Hematopoietic multipotent progenitor cell treated with erythropoietin and hydrocortisone succinate and interleukin-3 and kit ligand, for 6 days (in vitro differentiated cells): Measurements from ENCODE around the gene PGRMC2.
"Not testable (repeated sequence)": the region's sequence is repeated elsewhere in the genome, so short reads cannot be mapped to it uniquely, and the experiment has no call there.

Experiments used
- DNase-seq: peaks from one replicate; pipeline ENCODE4 v3.0.0-alpha.2; 2015

PGRMC2 gene

DNA sequence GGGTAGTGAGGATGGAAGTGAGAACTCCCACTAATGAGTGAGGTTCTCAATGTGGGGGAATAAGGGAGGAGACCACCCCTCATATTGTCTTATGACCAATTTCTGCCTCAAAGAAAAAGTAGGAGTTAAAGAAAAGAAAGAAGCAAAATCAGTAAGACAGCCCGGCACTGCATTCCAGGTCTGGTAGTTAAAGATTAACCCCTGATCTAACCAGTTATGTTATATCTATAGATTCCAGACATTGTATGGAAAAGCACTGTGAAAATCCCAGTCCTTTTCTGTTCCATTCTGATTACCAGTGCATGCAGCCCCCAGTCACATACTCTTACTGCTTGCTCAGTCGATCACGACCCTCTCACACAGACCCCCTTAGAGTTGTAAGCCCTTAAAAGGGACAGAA, 20.4 kb downstream of the PGRMC2 start:
- DNase-seq, result not testable (repeated sequence)

DNA sequence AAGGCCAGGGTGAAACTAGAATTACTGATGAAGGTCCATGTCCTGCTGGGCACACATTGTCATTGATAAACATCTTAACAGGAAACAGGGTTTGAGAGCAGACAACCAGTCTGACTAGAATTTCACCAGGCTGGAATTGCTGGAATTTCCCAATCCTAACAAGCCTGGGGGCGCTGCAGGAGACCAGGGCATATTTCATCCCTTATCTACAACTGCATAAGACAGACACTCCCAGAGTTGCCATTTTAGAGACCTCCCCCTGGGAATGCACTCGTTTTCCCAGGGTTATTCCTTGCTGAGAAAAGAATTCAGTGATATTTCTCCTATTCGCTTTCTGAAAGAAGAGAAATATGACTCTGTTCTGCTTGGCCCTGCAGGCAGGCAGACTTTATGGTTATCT, 22.1 kb downstream of the PGRMC2 start:
- DNase-seq, result not testable (repeated sequence)

DNA sequence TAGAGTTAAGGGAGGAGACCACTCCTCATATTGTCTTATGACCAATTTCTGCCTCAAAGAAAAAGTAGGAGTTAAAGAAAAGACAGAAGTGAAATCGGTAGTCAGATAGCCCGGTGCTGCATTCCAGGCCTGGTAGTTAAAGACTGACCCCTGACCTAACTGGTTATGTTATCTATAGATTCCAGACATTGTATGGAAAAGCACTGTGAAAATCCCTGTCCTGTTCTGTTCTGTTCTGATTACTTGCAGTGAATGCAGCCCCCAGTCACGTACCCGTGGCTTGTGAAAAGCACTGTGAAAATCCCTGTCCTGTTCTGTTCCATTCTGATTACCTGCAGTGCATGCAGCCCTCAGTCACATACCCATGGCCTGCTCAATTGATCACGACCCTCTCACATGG, 27.7 kb downstream of the PGRMC2 start:
- DNase-seq, result not testable (repeated sequence)

DNA sequence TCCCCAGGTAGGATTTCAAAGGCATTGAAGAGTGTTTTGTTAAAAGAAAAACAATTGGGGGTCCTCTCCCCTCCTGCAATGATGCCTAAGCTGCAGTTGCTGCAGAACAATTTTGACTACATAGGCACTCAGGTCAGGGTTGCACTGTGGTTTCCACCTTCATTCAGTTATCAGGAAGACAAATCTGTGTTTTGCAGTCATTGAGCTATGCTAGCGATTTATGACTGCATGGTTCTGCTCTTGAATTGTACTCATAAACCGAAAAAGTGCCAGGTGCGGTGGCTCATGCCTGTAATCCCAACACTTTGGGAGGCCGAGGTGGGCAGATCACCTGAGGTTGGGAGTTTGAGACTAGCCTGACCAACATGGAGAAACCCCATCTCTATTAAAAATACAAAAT, 29.4 kb downstream of the PGRMC2 start:
- DNase-seq, result not testable (repeated sequence)

DNA sequence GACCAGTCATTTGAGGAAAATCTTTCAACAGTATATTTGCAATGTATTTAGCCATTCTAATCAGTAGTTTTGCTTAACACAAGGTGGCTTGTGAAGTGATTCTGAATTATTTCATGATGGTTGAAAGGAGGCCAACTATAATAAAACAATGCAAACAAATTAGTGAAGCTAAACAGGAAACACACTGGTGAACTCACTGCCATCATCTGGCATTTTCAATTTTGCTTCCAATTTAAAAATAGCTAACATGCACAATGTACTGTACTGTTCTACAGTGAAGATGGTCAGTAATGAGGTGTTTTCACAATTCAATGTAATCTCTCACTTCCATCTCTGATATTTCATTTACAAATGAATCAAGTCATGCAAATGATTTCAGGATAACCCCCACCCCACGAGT, 31.1 kb downstream of the PGRMC2 start:
- no peak for DNase-seq

DNA sequence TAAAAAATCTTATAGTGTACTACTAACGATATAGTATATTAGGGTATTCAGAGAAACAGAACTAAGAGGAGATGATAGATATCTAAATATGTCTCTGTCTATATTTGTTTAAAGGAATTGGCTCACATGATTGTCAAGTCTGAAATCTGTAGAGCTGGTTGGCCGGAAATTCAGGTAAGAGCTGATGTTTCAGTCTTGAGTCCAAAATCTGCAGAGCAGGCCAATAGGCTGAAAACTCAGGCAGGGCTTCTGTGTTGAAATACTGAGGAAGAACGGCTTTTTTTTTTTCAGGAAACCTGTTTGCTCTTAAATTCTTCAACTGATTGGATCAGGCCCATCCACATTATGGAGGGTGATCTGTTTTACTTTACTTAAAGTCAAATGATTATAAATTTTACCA, 31.7 kb downstream of the PGRMC2 start:
- no peak for DNase-seq

DNA sequence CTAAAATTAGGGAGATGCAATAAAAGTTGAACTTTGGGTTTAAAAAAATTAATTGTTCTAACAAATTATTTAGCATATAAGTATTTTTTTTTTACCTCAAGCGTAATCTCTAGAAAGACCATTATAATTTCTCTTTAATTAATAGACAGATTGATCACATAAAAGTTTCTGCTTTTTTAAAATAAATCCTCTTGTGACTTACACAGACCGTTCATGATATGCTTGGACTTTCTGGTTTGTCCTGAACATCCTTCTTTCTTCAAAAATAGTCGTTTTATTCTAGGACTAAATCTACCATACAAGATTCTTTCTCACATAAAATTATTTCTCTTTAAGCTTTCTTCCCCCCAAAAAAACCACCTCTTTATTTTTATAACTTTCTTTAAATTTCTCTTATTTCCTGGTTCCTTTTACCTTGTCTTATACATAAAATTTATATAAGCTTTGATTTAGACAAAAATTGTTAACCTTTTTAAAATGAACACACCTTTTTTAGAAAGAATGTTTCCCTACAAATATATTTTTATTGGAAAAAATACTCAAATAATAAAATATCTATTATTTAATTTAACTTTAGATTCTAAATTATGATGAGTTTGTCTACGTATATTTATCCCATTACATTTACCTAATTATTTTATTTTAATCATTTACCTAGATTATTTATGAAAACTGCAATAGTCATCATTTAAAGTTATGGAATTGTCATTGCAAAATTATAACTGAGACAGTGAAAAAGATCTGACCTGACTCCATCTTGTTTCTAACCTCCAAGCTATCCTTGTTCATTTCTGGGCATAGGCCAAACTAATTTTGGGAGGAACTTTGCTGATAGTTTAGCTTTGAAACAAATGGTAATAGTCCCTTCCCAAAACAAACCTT, 37.6 kb downstream of the PGRMC2 start:
- DNase-seq, result no peak

DNA sequence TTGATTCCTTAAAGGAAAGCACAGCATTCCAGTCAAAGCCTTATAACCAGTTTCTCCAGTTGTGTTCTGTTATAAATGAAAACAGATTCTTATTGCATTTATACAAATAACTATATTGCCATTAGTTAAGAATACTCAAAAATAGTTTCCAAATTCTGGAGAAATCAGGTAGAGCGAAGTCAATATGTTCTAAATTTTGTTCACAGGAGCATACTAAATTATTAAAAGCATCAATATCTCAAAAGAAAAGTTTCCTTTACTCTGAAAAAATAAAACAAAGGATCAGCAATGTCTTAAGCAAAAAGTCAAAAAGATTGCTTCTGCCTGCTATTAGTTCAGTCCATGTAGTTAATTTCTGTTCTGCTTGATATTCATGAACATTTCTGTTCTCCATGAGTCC, 39.7 kb downstream of the PGRMC2 start:
- DNase-seq, result no peak

DNA sequence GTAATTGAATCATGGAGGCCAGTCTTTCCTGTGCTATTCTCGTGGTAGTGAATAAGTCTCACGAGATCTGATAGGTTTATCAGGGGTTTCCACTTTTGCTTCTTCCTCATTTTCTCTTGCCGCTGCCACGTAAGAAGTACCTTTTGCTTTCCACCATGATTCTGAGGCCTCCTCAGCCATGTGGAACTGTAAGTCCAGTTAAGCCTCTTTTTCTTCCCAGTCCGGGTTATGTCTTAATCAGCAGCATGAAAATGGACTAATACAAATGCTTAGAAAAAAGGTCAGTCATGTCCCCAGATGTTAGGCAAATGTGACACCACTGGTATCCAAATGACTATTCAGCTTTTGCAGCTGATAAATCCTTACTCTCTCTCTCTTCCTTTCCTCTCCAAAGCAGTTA, 42.2 kb downstream of the PGRMC2 start:
- DNase-seq, result not testable (repeated sequence)

DNA sequence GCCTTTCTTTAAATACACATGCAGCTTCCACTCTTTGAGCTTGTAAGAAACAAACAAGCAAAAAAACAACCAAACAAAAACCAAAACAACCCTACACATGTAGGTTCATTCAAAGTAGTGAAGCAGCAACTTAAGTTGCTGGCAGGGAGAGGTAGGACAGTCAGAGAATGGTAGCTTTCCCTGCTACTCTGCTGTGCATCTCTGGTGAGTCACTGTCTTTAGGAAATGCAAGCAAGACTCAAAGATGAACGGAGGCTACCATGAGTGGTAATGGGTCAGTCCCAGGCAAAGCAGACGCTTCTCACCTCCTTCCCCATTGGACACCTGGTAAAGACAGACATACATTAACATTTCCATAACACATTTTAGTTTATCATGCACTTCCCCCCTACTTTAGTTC, 43.2 kb downstream of the PGRMC2 start:
- no peak for DNase-seq

DNA sequence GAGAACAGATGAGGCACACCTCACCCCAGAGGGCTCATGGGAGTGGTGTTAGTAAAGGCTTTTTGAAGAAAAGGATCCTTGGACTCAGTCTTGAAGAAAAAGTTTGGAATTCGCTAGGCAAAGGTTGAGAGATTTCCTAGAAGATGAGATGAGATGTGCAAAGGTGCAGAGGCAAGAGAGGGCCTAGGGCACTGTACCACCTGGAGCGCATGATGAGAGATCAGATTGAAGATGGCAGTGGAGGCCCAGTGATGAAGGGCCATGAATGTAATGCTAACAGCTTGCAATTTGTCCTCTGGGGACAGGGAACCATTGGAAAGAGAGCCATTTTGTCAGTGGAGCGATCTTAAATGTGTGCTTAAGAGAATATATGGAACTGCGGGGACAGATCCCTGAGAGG, 45.0 kb downstream of the PGRMC2 start:
- no peak for DNase-seq

DNA sequence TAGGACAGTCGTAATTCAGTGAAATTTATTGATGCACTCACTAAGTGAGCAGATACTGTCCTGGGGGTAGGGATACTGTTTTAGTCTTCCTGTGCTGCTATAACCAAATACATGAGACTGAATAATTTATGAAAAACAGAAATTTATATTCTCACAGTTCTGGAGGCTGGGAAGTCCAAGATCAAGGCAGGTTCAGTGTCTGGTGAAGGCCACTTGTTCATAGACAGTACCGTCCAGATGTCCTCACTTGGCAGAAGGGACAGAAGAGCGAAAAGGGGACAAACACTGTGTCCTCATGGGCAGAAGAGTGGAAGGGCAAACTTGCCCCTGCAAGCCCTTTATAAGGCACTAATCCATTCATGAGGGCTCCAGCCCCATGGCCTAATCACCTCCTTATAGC, 45.6 kb downstream of the PGRMC2 start:
- DNase-seq, result no peak

DNA sequence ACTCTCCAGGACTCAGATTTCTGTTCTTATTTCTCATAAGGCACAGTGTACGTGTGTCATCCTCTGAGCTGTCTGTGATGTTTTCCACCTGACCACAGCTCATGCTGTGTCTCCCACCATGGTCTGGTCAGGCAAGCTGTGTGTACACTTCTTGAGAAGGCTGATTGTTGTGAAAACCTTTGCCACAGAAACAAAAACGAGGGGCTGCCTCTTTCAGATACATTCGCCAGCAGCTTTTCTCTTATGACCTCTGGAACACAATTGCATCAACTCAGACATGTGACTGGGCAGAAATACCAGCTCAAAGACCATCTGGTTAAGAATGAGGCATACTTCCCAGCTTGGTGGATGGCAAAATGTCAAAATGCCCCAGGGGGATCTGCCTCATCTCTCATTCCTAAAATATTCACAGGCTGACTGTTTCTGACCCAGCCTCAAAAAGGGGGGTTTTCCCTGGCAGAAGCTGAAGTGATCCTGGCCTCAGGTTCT, 46.1 kb downstream of the PGRMC2 start:
- no peak for DNase-seq

DNA sequence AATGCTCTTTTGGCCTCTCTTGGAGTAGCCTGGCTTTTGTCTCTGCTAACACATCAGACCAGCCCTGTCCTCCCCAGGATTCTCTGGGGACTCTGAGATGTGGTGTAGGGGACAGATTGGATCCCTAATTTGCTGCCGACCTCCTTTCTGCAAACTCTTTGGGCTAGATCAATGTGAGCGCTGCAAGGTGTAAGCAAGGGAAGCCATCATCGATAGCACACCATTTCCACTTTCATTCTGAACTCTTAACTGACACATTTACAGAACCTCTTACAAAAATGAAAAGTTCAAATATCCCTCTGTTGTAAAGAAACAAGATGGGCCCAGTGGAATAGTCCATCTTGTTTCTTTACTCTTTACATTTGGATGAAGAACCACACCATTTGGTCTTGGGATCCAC, 46.6 kb downstream of the PGRMC2 start:
- DNase-seq, result no peak

DNA sequence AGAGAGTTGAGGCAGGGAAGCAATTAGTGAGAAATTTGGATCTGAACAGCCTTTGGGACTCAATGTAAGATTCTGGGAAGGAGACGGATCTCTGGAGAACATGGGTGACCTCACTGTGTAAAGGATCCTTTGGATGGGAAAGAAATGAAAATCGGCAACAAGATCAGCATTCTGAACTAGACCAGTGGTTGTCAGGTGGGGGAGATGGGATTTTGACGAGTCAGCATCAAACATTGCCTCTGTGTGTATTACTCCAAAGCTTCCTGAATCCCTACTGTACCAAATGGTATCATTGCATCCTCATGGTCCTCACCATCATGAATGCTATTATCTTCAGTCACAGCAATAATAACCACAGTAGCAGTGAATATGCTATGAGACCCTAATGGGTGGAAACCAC, 52.8 kb downstream of the PGRMC2 start:
- no peak for DNase-seq

DNA sequence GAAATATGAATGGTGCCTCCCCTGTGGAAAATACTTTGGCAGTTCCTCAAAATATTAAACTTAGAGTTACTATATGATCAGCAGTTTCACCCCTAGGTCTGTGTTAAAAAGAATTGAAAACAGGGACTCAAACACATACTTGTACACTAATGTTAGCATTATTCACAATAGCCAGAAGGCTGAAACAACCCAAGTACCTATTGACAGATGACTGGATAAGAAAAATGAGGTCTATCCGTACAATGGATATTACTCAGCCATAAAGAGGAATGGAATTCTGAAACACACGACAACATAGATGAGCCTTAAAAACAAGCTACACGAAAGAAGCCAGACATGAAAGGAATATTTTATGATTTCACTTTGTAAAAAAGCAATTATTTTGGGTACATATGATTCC, 54.9 kb downstream of the PGRMC2 start:
- DNase-seq, result no peak

DNA sequence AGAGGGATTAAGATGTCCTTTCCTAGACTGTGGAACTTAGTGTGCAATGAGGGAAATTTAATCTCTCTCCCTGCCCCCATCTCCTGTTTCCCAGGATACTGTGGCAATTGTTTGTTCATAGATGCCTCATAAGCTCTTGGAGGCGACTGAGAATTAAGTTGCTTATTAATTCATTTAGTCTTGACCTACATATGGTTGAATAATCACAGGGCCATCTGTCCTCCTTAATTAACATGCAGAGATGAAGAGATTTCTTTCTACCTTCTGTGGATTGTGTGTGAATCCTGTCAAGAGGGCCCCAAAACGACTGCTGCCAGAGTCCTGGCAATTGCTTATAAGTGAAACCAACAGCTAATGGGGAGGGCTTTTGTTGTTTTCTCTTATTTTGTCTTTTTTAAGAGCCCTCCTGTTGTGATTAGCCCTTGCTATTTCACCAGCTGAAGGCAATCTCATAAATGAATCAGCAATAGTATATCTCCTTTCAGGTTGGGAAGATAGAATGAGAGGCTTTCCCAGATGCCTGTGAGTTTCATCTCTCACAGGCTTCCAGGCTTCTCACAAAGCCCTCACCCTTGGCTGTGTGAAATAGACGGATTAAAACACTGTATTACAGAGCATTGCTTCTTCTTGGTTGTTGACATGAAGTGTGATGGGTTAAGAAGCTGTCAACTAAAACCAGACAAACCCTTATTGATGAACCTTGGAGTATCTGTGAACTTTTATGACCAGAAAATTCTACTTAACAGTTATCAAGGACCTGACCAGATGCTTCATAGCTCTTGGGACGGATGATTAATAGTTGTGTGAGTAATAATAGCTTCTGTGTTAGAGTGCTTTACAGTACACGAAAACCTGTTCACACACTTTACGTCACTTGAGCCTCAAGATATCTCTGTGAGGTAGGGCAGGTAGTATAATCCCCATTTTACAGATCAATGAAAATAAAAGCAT, 58.5 kb downstream of the PGRMC2 start:
- no peak for DNase-seq

DNA sequence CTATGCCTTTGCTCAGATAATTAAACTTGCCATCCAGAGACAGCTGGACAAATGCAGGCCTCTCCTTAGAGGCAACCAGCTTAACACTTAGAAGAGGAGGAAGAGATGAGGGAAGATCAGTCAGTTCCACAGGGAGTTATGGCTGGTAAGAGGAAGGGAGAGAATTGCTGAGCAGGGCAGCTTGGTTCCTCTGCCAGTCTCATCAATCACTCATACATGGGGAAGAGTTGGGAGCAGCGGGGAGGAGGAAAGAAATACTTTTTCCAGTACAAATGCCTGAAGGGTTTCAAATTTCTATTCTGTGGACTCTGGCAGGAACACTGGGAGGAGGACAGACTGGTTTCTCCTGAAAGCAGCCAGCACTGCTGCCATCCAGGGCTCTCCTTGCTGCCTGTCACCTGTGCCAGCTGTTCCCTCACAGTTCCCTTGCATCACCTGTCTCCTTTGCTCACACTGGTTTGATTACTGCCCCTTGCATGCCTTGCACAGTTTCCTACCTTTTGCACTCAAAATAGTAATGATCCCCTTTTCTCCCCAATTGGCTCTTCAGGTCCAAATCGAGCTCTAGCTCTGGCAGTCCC, 59.5 kb downstream of the PGRMC2 start:
- no peak for DNase-seq

DNA sequence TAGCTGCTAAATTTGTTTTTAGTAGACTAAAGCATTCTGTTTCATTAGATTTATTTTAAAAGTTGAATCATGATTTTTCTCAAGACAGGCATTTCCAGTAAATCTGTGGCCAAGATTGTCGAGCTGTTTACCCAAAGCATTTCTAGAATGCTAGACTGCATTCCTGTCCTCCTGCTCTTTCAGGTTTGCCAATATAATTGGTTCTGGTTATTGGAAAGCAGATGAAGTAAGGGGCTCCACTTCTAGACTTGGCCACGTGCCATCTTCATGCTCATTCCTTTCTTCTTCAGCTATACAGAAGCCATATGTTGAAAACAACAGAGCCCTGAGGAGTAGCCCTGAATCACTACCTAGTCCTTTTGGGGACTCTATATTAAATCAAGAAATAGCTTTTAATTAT, 62.5 kb downstream of the PGRMC2 start:
- DNase-seq, result no peak

DNA sequence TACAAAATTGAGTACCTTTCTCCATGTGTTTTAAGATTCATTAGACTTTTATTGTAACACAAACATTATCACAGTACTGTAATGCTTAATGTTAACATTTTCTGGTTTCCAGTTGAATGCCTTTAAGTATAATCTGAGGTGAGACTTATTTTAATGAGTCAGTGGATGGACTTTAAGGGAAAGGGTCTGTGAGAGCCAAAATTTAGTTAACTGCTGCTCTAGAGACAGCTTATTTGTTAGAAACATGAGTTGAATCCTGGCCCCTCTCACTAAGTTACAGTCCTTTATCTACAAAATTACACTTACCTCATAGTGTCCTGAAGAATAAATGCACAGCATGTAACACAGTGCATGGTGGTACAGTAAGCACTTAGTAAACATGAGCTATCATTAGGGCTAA, 66.0 kb downstream of the PGRMC2 start:
- DNase-seq, result no peak

DNA sequence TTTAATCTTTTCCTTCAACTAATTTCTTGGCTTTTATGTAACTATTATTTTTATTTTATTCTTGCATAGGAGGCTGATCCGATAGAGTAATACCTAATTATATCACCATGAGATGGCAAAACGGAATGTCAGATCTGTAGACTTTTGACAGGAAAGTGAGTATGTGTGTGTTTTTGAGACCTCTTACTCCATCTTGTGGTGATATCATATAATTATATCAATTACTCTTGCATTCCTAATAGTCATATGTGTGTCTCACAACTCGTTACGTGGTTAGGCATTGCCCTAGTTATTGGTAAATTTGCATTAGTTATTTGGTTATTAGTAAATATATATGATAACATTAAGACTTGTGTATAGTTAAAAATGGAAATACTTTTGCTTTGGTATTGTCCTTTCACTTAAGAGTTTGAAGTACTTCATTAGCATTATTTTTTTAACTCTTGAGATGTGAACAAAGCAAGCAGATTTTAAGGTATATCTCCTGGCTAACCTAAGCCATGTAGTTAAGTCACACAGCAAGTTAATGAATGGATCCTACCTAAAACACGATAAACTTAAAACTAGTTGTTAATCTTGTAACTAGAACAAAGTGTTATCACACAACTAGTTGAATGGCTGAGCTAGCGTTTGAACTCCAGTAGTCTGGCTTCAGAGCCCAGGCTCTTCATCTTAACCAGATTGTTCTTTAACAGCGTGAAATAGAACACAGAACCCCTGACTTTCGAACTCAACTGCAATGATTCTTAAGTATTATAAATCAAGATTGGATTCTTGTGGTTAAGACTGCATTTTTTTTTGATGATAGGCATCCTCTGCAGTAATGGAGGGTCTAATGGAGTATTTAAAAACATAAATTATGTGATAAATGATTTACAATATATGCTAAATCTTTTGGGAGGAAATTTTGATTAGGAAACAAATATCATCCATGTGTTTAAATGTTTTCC, 67.1 kb downstream of the PGRMC2 start:
- DNase-seq, result peak; percentile 75
